Measurements from ENCODE around the gene PRR29.
"Not testable (repeated sequence)": the region's sequence is repeated elsewhere in the genome, so short reads cannot be mapped to it uniquely, and the experiment has no call there.

The PRR29 gene

GRCh38 chr17:63973930-63974593 lies 24.1 kb upstream of the PRR29 start:
- DNase-seq = peak in 1 of 56 donors; percentile 15

GRCh38 chr17:63974594-63975192 lies 23.5 kb upstream of the PRR29 start:
- no peak for DNase-seq

- DNase-seq = no peak
Measured at GRCh38 chr17:63975541-63976092, 22.5 kb upstream of the PRR29 start.

GRCh38 chr17:63976702-63977101 lies 21.4 kb upstream of the PRR29 start:
- no peak for DNase-seq

- no peak for DNase-seq
Measured at GRCh38 chr17:63978272-63979200, 19.6 kb upstream of the PRR29 start.

GRCh38 chr17:63982641-63983040 lies 15.5 kb upstream of the PRR29 start:
- not testable (repeated sequence) for DNase-seq

- DNase-seq = peak in 5 of 56 donors; percentile 4 to 11 (median 8)
Measured at GRCh38 chr17:63983320-63983719, 14.8 kb upstream of the PRR29 start.

GRCh38 chr17:63984236-63984635 lies 13.9 kb upstream of the PRR29 start:
- DNase-seq = no peak

- DNase-seq = peak in 1 of 56 donors; percentile 8
Measured at GRCh38 chr17:63984651-63985386, 13.3 kb upstream of the PRR29 start.

GRCh38 chr17:63985387-63986140 lies 12.6 kb upstream of the PRR29 start:
- DNase-seq = no peak

GRCh38 chr17:63986821-63987220 lies 11.3 kb upstream of the PRR29 start:
- no peak for DNase-seq

GRCh38 chr17:63987221-63988126 lies 10.7 kb upstream of the PRR29 start:
- no peak for DNase-seq

GRCh38 chr17:63988127-63988478 lies 10.0 kb upstream of the PRR29 start:
- DNase-seq = no peak

- peak in 1 of 56 donors; percentile 14 for DNase-seq
Measured at GRCh38 chr17:63988741-63989621, 9.2 kb upstream of the PRR29 start.

GRCh38 chr17:63989622-63990345 lies 8.4 kb upstream of the PRR29 start:
- DNase-seq = no peak

GRCh38 chr17:63991611-63992010 lies 6.5 kb upstream of the PRR29 start:
- DNase-seq = no peak

GRCh38 chr17:63993368-63993985 lies 4.7 kb upstream of the PRR29 start:
- DNase-seq = no peak

Measured in nucleus accumbens (tissue), 56 donors.